GM12878 (cell line): ENCODE data around the gene BICC1.

ENCODE experiments used
- MTA2 ChIP-seq: fragments of 450-650 bp; IDR thresholded peaks from 2 replicates; pipeline ENCODE4 v1.6.1; 2016; ENCODE audit warnings: low read depth, mild to moderate bottlenecking, moderate library complexity
- POLR2AphosphoS5 ChIP-seq: IDR thresholded peaks from 2 replicates; pipeline ENCODE4 v1.6.1; 2011; ENCODE audit warnings: mild to moderate bottlenecking, low read length, inconsistent platforms
- TARDBP ChIP-seq: IDR thresholded peaks from 2 replicates; pipeline ENCODE4 v1.6.1; 2016; ENCODE audit warnings: borderline replicate concordance
- ZBTB4 ChIP-seq: fragments of 450-650 bp; formaldehyde crosslinking; IDR thresholded peaks from 2 replicates; pipeline ENCODE4 v1.4.0; 2022; ENCODE audit warnings: mild to moderate bottlenecking, moderate library complexity
- ZBTB40 ChIP-seq: fragments of 450-650 bp; IDR thresholded peaks from 2 replicates; pipeline ENCODE4 v1.6.1; 2016; ENCODE audit warnings: mild to moderate bottlenecking, moderate library complexity, borderline replicate concordance

GRCh38 chr10:58714409-58714808 lies 201.7 kb downstream of the BICC1 start:
- TF ChIP-seq POLR2AphosphoS5 = no peak
- no peak for TF ChIP-seq MTA2
- TF ChIP-seq ZBTB4 (CRISPR knock-in tag) = no peak
- no peak for TF ChIP-seq TARDBP
- TF ChIP-seq ZBTB40 = no peak
